ENCODE measurements around the gene TSSK2.

Gene TSSK2

GRCh38 chr22:19110646-19111045, 20.5 kb upstream of the TSSK2 start:
- H3K36me3 ChIP-seq (ENCODE audit: insufficient read depth, low read length), result peaks cover 1% of the 10 kb centered on the region; the same call in 1 of the 2 replicates
- no peak overlapping the region for H3K27ac ChIP-seq (ENCODE audit: low read depth, low read length, poor library complexity, severe bottlenecking)
- H3K9me2 ChIP-seq (ENCODE audit: low read depth, low read length), result no peaks in the 10 kb centered on the region
- H3K4me1 ChIP-seq (ENCODE audit: insufficient read depth, low read length, severe bottlenecking), result peaks cover 27% of the 10 kb centered on the region
- no peaks in the 10 kb centered on the region for H4K20me1 ChIP-seq (ENCODE audit: insufficient read depth, low read length)
- no peak overlapping the region for H3K9ac ChIP-seq (ENCODE audit: low read length)
- H3F3A ChIP-seq (ENCODE audit: insufficient read depth, low read length), result no peaks in the 10 kb centered on the region
- no peaks in the 10 kb centered on the region for H3K9me3 ChIP-seq (ENCODE audit: low read length)
- TF ChIP-seq EZH2 (IDR thresholded peaks at IDR 0.05; ENCODE audit: borderline replicate concordance, low read length) (no peak), CTCF (IDR thresholded peaks at IDR 0.05; ENCODE audit: low read length) (no peak)
- H3K79me2 ChIP-seq (ENCODE audit: insufficient read depth, low read length), result peaks cover 79% of the 10 kb centered on the region
- no peak overlapping the region for H2AFZ ChIP-seq (ENCODE audit: low read length)
- no peak overlapping the region for H3K4me2 ChIP-seq (ENCODE audit: low read length)
- no peaks in the 10 kb centered on the region for H3K27me3 ChIP-seq (ENCODE audit: insufficient read depth, low read length)
- H3K4me3 ChIP-seq (ENCODE audit: low read depth, low read length, poor library complexity, severe bottlenecking), result no peak overlapping the region

- Histone ChIP-seq H3K9me3 (ENCODE audit: low read length) (no peaks in the 10 kb centered on the region), H3K9me2 (ENCODE audit: low read depth, low read length) (no peaks in the 10 kb centered on the region), H3K4me1 (ENCODE audit: insufficient read depth, low read length, severe bottlenecking) (peaks cover 31% of the 10 kb centered on the region), H3K27me3 (ENCODE audit: insufficient read depth, low read length) (no peaks in the 10 kb centered on the region), H3F3A (ENCODE audit: insufficient read depth, low read length) (no peaks in the 10 kb centered on the region), H3K4me3 (ENCODE audit: low read depth, low read length, poor library complexity, severe bottlenecking) (no peak overlapping the region), H3K9ac (ENCODE audit: low read length) (no peak overlapping the region), H3K79me2 (ENCODE audit: insufficient read depth, low read length) (peaks cover 79% of the 10 kb centered on the region), H3K4me2 (ENCODE audit: low read length) (no peak overlapping the region), H4K20me1 (ENCODE audit: insufficient read depth, low read length) (no peaks in the 10 kb centered on the region), H3K27ac (ENCODE audit: low read depth, low read length, poor library complexity, severe bottlenecking) (no peak overlapping the region), H3K36me3 (ENCODE audit: insufficient read depth, low read length) (peaks cover 6% of the 10 kb centered on the region; the same call in 1 of the 2 replicates), H2AFZ (ENCODE audit: low read length) (no peak overlapping the region)
- TF ChIP-seq CTCF (IDR thresholded peaks at IDR 0.05; ENCODE audit: low read length), result peak; percentile 36; the same call in 1 of the 2 replicates
- no peak for TF ChIP-seq EZH2 (IDR thresholded peaks at IDR 0.05; ENCODE audit: borderline replicate concordance, low read length)
These were observed 20.0 kb upstream of the TSSK2 start for GRCh38 chr22:19111140-19111539.

DNA sequence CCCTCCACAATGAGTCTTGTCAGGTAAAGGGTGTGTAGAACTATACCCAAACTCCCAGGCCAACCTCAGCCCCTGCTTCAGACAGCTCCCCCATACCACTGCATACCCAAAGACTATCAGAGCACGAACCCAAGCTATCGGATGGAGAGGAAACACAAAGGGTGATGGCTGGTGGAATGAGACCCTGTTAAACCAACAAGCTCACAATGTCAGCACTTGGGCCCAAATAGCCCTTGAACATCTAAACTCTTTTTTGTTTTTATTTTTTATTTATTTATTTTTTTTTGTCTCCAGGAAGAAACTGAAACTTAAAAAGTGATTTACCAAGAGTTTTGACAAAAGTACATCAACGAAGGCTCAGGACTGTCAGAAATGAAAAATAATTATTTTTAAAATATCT, 19.5 kb upstream of the TSSK2 start:
- Histone ChIP-seq H4K20me1 (ENCODE audit: insufficient read depth, low read length) (no peaks in the 10 kb centered on the region), H3K27ac (ENCODE audit: low read depth, low read length, poor library complexity, severe bottlenecking) (no peak overlapping the region), H3K4me2 (ENCODE audit: low read length) (no peak overlapping the region), H2AFZ (ENCODE audit: low read length) (no peak overlapping the region), H3K79me2 (ENCODE audit: insufficient read depth, low read length) (peaks cover 80% of the 10 kb centered on the region), H3K9me2 (ENCODE audit: low read depth, low read length) (no peaks in the 10 kb centered on the region), H3K9me3 (ENCODE audit: low read length) (no peaks in the 10 kb centered on the region), H3K4me3 (ENCODE audit: low read depth, low read length, poor library complexity, severe bottlenecking) (no peak overlapping the region), H3K4me1 (ENCODE audit: insufficient read depth, low read length, severe bottlenecking) (peaks cover 35% of the 10 kb centered on the region), H3K9ac (ENCODE audit: low read length) (no peak overlapping the region), H3K27me3 (ENCODE audit: insufficient read depth, low read length) (no peaks in the 10 kb centered on the region), H3K36me3 (ENCODE audit: insufficient read depth, low read length) (peaks cover 6% of the 10 kb centered on the region; the same call in 1 of the 2 replicates), H3F3A (ENCODE audit: insufficient read depth, low read length) (no peaks in the 10 kb centered on the region)
- TF ChIP-seq EZH2 (IDR thresholded peaks at IDR 0.05; ENCODE audit: borderline replicate concordance, low read length) (no peak), CTCF (IDR thresholded peaks at IDR 0.05; ENCODE audit: low read length) (no peak)

Data from OCI-LY1 (cell line).